ENCODE data around the gene VAT1L.
A peak's percentile ranks its signal among the peaks of the same experiment; 100 is the strongest.

The VAT1L gene

DNA sequence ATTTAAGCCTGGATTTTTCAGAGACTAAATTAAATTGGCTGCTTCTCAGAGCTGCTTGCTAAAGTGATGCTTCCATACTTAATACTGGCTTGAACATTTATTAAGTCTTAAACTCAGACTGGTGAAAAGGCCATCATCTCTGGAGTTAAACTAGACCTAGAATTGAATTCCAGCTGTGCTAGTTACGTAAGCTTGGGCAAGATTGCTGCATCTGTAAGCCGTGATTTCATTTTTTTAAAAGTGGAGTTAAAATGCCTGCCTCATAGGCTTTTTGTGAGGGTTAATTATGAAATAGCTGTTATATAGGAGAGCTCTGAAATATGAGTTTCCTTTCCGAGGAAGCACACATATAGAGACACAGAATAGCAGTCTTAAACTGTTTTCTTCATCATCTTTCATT lies 84.7 kb downstream of the VAT1L start:
- no peak for DNase-seq

DNA sequence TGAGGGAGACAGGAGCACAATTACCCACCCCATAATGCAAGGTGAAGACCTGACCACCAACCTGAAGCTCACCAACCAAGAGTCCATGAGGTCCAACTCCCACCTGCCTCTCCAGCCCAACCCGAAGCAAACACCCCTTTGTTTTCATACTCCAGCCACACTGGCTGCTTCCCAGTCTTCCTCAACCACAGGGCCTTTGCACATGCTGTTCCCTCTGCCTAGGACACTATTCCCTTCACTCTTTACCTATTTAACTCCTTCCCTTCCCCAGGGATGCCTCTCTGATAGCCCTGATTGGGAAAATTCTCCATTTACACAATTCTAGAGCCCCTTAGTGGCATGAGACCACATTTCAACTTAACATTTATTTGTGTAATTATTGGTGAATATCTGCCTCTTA lies 86.0 kb downstream of the VAT1L start:
- no peak for DNase-seq

DNA sequence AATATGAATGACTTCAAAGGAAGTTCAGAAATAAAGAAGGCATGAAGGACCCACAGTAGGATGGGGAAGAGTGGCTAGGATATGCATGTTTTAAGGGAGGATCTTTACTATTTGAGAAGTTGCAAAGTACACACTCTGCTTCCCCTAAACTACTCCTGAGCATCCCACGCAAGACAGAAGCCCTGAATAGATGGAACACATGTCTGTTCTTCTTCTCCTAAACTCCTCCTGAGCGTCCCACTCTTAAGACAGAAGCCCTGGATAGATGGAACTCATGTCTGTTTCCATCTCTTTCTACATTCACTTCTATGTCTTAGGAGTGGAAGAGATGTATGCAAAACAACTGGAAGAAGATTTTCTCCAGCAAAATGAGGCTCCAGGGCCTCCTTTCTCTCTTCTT lies 88.4 kb downstream of the VAT1L start:
- no peak for DNase-seq

DNA sequence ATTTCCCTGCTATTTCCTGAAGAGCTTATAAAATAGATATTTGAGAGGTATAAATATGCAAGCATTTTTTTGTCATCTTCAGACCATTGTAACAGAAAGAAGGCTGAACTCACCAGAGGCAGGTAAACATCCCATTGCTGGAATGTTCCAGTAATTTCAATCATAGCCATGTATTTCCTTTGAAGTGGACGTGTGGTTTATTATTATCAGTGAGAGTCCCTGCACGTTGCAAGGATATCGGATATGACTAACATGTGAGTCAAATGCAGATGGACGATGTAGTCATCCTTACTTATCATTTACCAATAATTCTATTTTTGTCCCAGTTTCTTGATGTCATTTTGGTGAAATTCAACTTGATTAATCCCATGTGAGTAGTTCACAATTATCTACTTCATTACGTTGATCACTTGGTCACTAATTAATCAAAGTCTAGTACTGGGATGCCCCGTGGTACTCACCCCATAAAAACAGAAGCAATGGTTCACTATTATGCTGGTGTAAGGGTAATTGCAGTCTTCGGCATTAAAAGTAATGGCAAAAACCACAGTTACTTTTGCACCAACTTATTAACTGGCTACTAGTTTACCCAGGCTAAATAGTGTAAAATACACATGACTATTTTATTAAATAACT lies 89.5 kb downstream of the VAT1L start:
- no peak for DNase-seq

DNA sequence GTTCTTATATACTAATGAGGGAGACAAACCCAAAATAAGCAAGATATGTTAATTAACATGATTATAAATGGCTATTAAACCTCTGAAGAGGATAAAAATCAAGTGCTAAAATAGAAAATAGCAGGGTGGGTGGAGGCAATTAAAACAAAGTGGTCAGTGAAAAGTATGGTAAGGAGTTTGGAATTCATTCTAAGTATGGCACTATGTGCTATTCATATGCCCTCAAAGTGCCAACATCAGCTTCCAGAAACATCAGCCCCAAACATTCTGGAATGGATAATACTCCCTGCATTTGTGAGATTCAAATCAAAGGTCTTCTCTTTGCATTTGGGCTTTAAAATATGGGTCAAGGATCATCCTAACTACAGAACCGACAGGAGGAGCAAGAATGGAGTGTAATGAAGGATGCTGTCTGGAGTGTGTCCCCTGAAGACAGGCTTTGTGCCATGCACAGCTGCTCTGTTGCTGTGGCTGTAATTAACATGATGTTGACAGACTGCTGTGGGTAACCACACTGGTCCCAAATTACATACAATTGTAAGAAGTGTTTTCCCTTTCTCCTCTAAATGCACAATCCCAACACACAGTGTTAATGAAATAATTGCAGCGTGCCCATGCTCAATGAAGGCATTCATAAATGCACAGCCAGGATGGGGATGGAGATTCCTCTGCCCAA lies 93.1 kb downstream of the VAT1L start:
- DNase-seq = no peak

DNA sequence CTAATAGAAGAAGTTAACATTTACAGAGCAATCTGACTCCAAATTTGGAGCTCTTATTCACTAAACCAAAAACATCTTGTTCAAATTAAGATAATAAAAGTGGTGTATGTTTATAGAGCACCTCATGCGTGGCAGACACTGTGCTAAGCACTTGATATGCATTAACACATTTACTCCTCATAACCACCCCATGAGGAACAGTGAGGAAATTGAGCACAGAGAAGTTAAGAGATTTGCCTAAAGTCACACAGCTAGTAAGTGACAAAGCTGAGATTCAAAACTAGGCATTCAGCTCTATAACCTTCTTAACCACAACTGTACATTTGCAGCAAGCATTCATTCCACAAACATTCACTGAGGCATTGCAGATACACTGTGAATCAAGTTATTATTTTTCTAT lies 94.0 kb downstream of the VAT1L start:
- DNase-seq = no peak

DNA sequence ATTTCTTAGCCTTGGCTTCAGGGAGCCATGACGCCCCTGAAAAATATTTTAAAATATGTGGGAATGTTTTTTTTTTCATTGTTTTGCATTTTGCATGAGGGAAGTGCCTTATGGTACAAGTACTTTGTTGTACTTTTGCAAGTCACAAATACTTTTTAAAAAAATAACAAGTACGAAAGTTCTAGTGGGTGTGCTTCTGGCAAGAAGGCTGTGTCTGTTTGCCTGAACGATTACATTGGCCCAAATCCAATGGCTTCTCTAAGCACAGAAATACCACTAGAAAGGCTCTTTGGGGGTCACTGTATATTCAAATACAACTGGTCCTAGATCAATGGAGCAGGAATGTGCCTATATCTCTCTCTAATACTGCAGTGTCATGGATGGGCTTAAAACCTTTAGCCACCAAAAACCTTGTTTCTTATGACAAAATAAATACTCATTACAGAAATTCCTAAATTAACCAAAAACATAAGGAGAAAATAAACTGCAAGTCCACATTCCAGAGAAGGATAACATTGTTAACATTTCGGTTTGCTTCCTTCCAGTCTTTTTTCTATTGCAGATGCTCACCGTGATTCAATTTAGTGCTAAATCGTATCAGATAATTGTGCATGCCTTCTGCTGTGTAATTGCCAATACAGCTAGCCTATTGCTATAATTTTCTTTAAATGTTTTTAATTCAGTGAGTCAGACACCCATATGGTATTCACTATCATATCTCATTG lies 97.4 kb downstream of the VAT1L start:
- no peak for DNase-seq

DNA sequence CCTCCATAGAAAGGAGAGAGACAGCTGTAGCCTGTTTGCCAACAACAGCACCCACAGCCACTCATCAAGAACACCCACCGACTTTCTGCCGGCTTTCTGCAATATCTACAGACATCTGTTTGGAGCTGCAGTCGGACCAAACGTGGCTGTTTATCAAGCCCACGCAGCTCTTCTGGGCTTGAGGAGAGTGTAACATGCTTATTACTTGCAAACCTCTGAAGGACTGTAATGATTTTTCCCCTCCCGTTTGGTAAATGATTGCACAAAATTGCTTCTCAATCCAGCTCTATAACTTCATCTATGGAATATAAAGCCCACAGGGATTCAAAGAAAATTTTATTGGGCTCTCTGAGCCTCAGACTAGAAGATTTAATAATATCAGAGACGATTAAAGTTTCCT lies 100.5 kb downstream of the VAT1L start:
- DNase-seq = no peak

DNA sequence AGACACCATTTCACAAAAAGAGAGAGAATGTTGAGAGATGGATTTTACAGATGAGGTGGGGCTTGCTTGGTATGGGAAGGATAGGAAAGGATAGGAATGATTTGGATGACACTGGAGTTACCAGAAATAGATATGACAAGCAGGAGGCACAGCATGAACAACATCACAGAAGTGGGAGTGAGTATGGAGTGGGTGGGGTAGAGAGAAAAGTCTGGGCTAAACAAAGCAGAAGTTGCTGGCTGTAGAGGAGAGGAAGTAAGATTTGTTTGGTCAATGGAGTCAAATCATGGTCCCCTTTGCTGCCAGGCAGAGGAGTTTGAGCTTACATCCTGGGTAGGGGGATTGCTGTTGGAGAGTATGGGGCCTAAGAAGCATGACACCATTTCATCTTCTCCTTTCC lies 101.7 kb downstream of the VAT1L start:
- no peak for DNase-seq

DNA sequence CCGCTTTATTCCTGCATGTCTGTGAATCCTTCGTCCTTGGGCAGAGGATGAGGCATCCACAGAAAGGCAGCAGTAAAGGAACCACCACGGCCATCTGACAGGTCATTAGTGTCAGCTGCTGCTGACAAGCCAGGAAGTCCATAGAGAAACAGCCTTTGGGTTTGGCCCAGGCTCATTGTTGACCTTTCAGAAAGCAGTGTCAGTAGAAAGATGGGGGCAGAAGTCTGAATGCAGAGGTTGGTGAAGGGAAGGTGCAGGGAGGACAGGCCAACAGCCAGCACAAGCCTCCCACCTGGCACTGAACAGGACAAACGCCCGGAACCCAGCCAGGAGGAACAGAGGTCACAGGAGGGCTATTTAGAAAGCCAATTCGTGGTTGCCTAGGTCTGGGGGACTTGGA lies 105.8 kb downstream of the VAT1L start:
- DNase-seq = no peak

DNA sequence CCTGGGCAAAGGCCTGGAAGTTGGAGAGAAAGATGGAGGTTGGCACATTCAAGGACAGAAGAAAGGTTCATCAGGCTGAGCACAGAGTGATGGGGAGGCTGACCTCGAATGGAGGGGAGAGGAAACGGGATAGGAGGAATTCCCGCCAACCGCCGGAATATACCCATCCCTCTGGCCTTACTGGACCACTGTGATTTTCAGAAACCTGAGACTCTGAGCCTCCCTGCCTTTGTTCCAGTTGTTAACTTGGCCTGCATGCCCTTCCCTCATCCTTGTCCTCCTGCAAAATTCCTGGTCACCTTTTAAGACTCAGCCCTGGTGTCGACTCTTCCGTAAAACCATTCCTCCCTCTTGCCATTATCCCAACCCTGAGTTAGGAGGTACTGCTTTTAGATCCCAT lies 107.6 kb downstream of the VAT1L start:
- DNase-seq = no peak

DNA sequence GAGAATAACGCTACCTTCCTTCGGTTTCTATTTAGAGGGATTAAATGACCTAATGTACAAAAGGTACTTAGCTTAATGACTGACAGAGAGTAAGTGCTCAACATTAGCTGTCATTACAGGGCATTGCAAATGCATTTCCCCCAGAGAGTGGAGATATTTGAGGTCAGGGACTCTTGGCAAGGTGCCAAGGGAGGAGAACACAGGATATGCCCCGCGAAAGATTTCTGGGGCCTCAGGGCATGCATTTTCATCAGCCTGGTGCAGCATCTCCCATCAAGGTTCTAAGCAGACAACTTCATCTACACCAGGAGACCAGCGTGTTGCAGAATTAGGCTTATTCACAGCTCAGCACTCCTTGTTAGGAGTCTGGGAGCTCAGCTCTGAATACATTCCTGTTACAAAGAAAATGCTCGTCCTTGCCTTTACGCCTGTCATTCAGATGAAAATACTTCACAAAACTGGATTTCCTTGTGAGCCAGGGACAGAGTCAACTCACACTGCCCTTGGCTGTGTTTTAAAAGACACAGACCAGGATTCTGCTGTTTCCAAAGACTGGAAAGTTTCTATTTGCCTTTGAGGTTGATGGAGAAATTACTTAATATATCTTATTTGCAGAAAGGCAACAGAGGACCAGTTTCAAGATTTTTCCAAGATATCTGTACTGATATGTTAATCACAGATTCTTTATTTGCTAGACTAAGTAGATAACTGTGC lies 108.2 kb downstream of the VAT1L start:
- peak; percentile 65 for DNase-seq

DNA sequence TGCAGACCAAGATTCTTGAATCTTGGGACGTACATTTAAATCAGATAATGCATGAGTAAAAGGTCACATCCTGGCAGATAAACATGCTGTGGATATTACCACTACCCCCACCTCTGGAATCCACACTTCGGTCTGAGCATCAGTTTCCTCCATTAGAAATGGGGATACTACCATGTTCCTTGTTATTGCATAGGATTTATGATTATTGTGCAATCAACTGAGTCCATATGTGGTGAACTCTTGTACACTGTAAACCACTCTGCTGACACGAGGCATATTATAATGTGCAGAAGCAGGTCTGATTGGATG lies 108.7 kb downstream of the VAT1L start:
- DNase-seq = no peak

DNA sequence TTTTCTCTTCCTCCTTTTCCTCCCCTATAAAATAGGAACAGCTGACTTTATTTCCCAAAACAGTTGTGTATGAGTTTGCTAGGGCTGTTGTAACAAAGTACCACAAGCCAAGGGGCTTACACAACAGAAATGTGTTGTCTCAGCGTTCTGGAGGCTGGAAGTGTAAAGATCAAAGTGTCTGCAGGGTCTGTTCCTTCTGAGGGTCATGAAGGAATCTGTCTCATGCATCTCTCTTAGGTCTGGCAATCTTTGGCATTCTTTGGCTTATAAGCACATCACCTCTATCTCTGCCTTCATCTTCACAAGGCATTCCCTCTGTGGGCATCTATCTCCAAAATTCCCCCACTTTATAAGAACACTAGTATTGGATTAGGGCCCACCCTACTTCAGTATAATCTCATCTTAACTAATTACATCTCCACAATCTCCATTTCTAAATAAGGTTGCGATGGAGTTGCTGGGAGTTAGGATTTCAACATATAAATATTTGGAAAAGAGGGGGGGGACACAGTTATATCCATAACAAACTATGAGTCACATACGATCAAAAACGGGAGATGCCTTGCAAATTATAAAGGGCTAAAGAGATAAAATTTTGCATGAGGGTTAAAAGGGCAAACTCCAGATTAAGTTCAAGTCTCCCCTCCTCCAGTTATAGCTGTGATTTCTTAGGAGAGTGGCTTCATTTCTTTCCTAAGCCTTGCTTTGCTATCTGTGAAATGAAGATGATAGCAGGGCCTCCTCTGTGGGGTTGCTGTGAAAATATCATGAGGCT lies 109.7 kb downstream of the VAT1L start:
- DNase-seq = no peak

DNA sequence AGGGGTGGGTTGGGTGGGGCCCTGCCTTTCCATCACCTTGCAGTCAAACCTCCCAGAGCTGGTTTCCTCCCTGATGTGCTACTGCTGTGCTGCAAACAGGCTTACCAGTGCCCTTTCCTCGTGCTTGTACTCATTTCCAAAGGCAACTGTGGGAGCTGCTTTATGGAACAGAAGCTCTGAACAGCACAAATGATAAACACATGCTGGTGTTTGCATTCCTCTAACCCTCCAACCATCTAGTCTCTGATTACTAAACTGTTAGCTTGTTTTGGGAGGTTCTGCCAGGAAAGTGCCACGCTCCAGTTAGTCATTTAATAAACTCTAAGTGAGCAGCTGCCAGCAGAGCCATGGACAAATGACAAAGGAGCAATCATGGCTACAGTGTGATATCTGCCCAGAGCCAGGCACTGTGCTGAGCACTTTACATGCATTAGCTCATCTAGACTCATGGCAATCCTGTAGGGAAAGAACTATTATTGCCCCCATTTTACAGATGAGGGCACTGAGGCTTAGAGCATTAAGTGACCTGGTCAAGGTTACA lies 110.4 kb downstream of the VAT1L start:
- DNase-seq = no peak

DNA sequence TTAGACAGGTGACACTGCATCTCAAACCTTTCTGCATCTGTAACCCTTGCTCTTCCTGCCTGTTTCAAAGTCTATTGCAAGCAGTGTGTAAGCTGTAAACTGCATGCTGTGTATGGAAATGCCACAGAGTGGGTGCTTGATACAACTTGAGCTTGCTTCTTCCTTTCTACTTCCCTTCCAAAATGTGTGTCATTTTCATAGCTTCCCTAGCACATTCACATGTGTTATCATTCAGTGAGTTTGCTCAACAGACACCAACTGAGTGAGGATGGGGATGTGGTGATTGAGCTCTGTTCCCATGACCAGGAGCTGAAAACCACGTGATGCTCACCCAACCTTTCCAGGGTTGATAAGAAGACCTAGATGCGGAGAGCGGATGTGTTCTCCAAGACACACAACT lies 111.1 kb downstream of the VAT1L start:
- no peak for DNase-seq

DNA sequence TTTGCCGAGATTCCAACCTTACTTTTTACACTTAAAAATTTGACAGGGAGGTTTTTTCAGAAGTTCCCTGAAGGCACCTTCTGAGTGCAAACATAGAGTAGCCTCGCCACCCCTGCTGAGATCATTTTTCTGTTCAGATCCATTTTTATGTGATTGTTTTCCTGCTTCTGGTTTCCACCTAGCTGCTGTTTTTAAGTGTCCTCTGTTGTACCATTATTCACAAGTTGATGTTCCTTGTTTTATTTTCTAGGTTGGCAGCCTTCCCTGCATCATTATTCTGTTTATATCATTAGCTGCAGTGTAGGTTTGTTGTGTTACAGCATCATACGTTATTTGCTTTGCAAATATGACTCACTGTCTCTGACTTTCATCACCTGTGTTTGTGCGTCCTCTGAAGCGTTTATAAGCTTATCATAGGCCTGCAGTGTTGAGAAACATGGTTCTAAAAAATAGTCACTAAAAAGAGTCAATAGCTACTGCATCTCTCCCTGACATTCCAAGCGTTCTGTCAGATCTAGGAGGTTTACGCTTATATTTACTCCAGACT lies 117.1 kb downstream of the VAT1L start:
- no peak for DNase-seq

DNA sequence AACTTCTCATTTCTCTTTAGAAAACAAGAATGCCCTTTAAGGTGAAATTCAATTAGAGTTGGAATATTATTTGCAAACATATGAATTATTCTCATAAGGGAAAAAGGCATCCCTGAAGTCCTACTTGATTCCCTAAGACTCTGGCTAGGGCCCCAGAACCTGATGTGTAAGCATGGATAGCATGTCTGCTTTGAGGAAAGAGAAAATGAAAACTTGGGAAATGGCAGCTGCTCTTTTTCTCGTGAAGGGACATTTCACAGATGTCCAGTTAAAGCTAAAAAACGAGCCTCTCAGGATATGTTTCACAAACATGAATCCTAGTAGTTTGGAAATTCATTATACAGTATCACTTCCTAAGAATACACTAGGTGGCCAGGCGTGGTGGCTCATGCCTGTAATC lies 121.7 kb downstream of the VAT1L start:
- DNase-seq = no peak

DNA sequence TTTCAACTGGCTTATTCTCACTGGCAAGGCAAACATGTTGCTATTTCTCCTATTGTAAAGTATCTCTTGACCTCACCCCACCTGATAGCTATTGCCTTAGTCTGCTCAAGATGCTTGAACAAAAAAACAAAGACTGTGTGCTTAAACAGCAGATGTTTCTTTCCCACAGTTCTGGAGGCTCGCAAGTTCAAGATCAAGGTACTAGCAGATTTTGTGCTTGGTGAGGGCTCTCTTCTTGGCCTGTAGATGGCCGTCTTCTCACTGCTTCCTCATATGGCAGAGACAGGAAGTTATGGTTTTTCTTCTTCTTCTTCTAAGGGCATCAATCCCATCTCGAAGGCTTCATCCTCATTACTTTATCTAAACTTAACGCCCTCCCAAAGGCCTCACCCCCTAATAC lies 124.3 kb downstream of the VAT1L start:
- DNase-seq = no peak

DNA sequence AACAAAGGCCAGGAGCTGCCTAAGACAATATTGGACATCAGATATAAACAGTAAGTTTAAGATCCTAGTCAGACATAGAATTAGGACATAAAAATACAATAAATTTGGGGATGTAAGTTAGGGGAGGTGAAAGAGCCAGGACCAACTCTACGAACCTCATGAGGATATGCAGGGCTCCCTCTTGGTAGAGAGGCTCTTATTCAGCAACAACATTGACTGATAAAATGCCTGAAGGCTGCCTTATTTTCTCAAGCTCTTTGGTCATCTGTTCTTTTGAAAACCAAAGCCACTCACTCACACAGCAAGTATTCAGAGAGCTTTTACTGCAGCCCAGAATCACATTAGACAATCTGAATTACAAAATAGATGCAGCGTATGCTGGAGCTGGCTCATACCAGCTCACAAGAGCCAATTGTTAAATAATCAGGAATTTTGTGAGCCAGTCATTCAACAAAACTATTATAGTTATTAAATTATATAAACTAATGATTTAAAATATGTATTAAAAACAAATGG lies 125.4 kb downstream of the VAT1L start:
- DNase-seq = no peak

DNA sequence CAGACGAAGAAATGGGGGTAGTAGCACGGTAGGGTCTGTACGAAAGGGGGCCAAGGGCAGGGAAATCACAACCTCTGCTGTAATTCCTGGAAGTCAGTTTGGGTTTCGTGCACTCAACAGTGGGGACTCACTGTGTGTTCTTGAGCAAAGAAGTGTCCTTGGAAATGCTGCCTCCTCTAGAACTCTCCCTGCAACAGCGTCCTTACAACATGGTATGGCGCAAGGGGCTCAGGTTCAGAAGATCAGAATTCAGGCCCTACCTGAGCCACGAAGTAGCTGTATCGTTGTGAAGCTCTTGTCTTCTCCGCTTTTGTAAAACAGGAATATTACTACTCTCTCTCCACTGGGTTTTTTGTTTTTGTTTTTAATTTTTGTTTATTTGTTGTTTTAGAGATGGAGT lies 127.7 kb downstream of the VAT1L start:
- DNase-seq = no peak

DNA sequence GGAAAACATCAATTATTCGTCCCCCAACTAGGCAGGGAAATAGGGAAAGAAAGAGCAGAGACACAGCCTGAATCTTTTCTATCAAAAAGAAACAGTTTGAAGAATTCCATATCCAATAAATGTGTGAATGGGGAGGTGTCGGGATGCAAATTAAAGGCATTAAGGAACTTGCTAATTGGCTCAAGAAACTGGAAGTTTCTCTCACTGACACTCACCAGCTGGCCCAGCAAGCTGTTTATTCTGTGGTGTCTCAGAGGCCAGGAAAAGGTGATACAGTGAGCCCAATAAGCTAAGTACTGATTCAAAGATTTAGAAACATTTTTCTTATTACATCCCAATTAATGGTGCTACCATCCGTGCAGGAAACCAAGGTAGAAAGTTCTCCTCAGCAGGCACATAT lies 129.6 kb downstream of the VAT1L start:
- no peak for DNase-seq
